BE2C (cell line): ENCODE measurements around the gene CDC73.
"Not testable (repeated sequence)": the region's sequence is repeated elsewhere in the genome, so short reads cannot be mapped to it uniquely, and the experiment has no call there.

ENCODE experiments used
- DNase-seq: peaks from one replicate; pipeline ENCODE4 v3.0.0-alpha.2; 2020
- H3K27me3 ChIP-seq: fragments of 250-450 bp; sonication (Bioruptor Pico); 2 replicates; pipeline ENCODE4 v1.5.1; 2020; ENCODE audit warnings: mild to moderate bottlenecking
- H3K36me3 ChIP-seq: fragments of 250-450 bp; sonication (Bioruptor Pico); 2 replicates; pipeline ENCODE4 v1.5.1; 2020; ENCODE audit warnings: mild to moderate bottlenecking
- H3K4me1 ChIP-seq: fragments of 250-450 bp; sonication (Bioruptor Pico); 2 replicates; pipeline ENCODE4 v1.5.1; 2020
- H3K4me3 ChIP-seq: 2 replicates; pipeline ENCODE4 v1.5.1; 2011; ENCODE audit warnings: low read depth, low read length
- H3K9me3 ChIP-seq: fragments of 250-450 bp; sonication (Bioruptor Pico); 2 replicates; pipeline ENCODE4 v1.5.1; 2020
- CTCF ChIP-seq: IDR thresholded peaks from 2 replicates; pipeline ENCODE4 v1.5.1; 2012; ENCODE audit warnings: mild to moderate bottlenecking, low read depth, low read length

The CDC73 gene

GRCh38 chr1:193110864-193111263 lies 11.0 kb upstream of the CDC73 start:
- no peak for DNase-seq
- no peaks in the 10 kb centered on the region for H3K9me3 ChIP-seq
- TF ChIP-seq CTCF, result no peak
- no peaks in the 10 kb centered on the region for H3K4me1 ChIP-seq
- no peaks in the 10 kb centered on the region for H3K36me3 ChIP-seq
- no peak overlapping the region for H3K4me3 ChIP-seq
- H3K27me3 ChIP-seq, result no peaks in the 10 kb centered on the region

- Histone ChIP-seq H3K9me3 (no peaks in the 10 kb centered on the region), H3K27me3 (no peaks in the 10 kb centered on the region), H3K4me3 (no peak overlapping the region), H3K36me3 (no peaks in the 10 kb centered on the region), H3K4me1 (no peaks in the 10 kb centered on the region)
- DNase-seq, result no peak
- TF ChIP-seq CTCF, result no peak
These were observed 10.2 kb upstream of the CDC73 start for GRCh38 chr1:193111641-193112090.

DNA sequence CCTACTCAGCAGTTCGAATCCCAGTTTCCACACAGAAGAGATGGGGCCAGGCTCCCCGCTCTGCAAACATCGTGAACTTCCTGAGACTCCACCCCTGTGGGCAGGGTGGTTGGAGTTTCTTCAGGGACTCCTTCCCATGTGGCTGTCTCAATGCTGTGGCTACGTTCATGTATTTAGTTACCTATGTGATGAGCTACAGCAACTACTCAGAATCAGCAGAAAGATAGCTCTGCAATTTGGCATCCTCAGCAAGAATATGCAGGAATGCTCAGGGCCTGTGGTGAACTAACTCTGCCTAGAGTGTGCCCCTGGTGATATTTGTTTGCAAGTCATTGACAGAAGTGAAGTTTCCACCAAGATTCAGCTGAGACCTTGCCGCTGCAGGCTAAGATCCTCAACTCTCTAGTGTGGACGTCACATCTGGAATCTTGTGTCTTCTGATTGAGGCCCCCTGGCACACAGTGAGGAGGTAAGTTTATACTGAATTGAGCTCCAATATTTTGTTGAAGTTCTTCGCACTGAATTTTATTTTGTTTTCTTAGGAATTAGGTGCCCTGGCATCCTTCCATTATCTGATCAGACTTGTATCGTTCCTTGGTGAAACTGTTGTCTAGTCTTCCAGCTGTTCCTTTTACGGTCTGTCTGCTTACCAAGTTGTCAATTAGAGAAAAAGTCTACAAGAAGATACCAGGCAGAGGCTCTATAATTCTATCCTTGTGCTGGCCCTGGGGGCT lies 8.4 kb upstream of the CDC73 start:
- Histone ChIP-seq H3K4me3 (no peak overlapping the region), H3K9me3 (no peaks in the 10 kb centered on the region), H3K36me3 (no peaks in the 10 kb centered on the region), H3K27me3 (no peaks in the 10 kb centered on the region), H3K4me1 (no peaks in the 10 kb centered on the region)
- DNase-seq, result no peak
- TF ChIP-seq CTCF, result no peak

- no peaks in the 10 kb centered on the region for H3K27me3 ChIP-seq
- TF ChIP-seq CTCF, result no peak
- no peaks in the 10 kb centered on the region for H3K4me1 ChIP-seq
- H3K36me3 ChIP-seq, result no peaks in the 10 kb centered on the region
- H3K4me3 ChIP-seq, result no peak overlapping the region
- no peaks in the 10 kb centered on the region for H3K9me3 ChIP-seq
- no peak for DNase-seq
These were observed 7.9 kb upstream of the CDC73 start for GRCh38 chr1:193113992-193114332.

DNA sequence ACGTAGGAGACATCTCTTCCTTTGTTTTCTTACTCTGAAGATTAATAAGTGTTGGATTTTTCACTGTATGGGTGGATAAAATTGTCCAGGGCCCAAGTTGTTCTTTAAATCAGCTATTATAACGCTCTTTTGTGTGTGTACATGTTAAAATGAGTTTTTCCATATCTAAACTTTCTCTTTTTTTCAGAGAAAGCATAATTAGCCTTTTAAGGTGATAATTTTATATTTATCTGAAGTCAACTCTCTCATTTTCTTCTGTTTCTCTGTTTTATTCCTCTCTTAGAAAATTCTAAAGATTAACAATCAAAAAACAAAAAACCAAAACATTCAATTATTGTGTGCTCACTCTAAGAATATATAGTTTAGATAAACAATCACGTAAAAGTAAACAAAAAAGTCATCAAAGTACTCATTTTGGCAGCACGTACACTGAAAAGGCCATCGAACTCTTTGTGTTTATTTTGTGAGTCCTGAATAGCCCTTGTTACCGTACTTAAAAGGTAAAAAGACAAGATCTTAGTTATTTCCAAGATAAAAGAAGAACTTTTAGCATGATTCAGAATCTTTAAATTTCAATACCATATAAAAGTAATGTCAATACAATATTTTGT lies 7.2 kb upstream of the CDC73 start:
- DNase-seq, result no peak
- no peaks in the 10 kb centered on the region for H3K9me3 ChIP-seq
- no peak overlapping the region for H3K4me3 ChIP-seq
- TF ChIP-seq CTCF, result no peak
- H3K4me1 ChIP-seq, result no peaks in the 10 kb centered on the region
- H3K27me3 ChIP-seq, result no peaks in the 10 kb centered on the region
- H3K36me3 ChIP-seq, result no peaks in the 10 kb centered on the region

- TF ChIP-seq CTCF, result no peak
- Histone ChIP-seq H3K4me3 (no peak overlapping the region), H3K9me3 (no peaks in the 10 kb centered on the region), H3K4me1 (no peaks in the 10 kb centered on the region), H3K36me3 (no peaks in the 10 kb centered on the region), H3K27me3 (no peaks in the 10 kb centered on the region)
- no peak for DNase-seq
These were observed 6.1 kb upstream of the CDC73 start for GRCh38 chr1:193115629-193116227.

DNA sequence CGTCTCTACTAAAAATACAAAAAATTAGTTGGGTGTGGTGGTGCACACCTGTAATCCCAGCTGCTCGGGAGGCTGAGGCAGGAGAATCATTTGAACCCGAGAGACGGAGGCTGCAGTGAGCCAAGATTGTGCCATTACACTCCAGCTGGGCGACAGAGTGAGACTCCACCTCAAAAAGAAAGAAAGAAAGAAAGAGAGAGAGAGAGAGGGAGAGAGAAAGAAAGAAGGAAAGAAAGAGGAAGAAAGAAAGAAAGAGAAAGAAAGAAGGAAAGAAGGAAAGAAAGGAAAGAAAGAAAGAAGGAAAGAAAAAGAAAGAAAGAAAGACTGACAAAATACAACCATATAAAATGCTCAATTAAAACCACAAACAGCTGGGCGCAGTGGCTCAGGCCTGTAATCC lies 4.7 kb upstream of the CDC73 start:
- not testable (repeated sequence) for DNase-seq, H3K9me3 ChIP-seq, H3K4me1 ChIP-seq, H3K27me3 ChIP-seq, H3K36me3 ChIP-seq, H3K4me3 ChIP-seq
